NCI-H446 (cell line): Measurements from ENCODE around the gene HAUS6.
A peak's percentile ranks its signal among the peaks of the same experiment; 100 is the strongest.
"Not testable (repeated sequence)": the region's sequence is repeated elsewhere in the genome, so short reads cannot be mapped to it uniquely, and the experiment has no call there.

Experiments
- DNase-seq, 2 experiments: peaks; one replicate each; lab custom pipeline; 2025; lab: John Stamatoyannopoulos, UW

HAUS6 gene

DNA sequence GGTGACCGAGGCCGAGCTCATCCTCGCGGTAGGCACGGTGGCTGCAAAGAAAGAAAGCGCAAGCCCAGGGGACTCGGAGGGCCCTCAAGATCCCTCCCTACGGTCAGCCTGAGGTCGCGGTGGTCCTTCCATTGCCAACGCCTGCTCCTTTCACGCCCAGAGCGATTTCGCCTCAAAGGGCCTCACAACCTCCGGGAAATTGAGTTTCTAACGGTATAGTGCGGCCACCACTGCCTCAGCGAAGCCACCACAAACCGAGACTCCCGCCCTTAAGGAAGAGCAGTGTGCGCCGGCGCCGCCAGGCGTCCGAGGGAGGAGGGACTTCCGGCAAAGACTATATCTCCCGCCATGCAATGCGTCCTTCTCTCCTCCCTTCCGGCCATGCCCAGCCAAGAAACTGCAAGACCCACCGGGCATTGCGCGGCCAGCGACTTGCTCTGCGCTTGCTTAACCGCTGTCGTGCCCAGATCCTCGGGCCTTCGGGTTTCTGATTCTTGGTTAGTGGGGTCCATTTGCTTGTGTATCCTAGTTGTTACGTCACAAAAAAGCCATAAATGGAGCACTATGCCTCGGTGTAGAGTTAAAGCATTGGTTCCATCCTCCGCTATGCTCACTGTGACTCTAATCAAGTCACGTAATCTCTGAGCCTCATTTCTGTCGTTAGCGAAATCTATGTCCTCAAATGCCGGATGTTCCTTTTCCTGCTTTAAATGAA, at the start of gene HAUS6:
TSS of gene HAUS6 (minus strand) at position 274 of the 715 bp plus-strand sequence. CDS start at position 21, 253 bp downstream.
- DNase-seq, result peak; percentile 93 to 98

DNA sequence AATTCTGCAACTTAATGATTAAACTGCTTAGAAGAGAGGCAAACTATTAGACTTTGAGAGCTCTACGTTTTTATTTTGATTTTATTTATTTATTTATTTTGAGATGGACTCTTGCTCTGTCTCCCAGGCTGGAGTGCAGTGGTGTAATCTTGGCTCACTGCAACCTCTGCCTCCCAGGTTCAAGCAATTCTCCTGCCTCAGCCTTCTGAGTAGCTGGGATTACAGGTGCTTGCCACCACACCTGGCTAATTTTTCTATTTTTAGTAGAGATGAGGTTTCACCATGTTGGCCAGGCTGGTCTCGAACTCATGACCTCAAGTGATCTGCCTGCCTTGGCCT, 49.4 kb upstream of the HAUS6 start:
- not testable (repeated sequence) for DNase-seq

GRCh38 chr9:19151425-19152159, 48.9 kb upstream of the HAUS6 start:
- no peak for DNase-seq

GRCh38 chr9:19149230-19149629, 46.5 kb upstream of the HAUS6 start:
- no peak for DNase-seq

DNA sequence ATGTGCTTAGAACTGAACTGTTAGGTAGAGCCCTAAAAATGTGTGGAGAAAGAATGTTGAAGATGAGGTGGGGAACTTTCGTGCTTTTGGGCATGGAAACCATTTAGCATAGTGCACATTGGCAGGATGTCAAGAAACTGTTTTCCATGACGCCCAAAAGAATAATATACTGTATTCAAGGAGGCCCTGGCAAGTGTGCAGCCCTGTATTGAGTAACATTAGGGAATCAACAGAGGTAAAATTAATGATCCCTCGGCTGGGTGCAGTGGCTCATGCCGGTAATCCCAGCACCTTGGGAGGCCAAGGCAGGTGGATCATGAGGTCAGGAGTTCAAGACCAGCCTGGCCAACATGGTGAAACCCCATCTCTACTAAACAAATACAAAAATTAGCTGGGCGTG, 45.5 kb upstream of the HAUS6 start:
- no peak for DNase-seq

DNA sequence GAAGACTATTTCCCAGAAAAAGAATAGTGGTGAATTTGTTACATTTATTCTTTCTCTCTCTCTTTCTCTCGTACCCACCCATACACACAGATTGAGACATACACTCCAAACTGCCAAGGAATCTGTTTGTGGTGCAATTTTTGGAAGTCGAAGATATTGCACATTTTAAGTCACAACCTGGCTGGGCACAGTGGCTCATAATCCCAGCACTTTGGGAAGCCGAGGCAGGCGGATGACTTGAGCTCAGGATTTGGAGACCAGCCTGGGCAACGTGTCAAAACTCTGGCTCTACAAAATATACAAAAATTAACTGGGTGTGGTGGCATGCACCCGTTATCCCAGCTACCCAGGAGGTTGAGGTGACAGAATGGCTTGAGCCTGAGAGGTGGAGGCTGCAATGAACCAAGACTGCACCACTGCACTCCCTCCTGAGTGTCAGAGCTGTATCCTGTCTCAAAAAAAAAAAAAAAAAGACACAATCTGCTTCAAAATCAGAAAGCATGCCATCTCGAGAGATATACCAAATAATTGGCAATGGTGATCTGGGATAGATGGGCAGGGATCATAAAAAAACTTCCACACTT, 43.8 kb upstream of the HAUS6 start:
- DNase-seq, result no peak

GRCh38 chr9:19145881-19146280, 43.2 kb upstream of the HAUS6 start:
- DNase-seq, result no peak

- no peak for DNase-seq
Measured at GRCh38 chr9:19140259-19140658, 37.6 kb upstream of the HAUS6 start.

DNA sequence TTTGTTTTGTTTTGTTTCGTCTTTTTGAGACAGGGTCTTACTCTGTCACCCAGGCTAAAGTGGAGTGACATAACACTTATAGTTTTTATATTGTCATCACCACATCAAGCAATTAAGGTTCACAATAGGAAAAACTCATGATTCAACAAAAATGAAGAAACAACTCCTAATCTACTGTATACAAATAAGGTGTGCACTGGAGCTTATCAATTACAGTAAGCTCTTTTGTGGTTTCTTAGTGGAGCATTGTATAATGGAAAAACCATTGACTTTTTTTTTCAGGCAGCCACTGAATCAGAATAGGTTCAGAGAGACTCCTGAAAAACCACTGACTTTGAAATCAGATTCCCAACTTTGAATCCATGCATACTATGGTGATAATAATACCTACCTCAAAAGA, 35.4 kb upstream of the HAUS6 start:
- no peak for DNase-seq

DNA sequence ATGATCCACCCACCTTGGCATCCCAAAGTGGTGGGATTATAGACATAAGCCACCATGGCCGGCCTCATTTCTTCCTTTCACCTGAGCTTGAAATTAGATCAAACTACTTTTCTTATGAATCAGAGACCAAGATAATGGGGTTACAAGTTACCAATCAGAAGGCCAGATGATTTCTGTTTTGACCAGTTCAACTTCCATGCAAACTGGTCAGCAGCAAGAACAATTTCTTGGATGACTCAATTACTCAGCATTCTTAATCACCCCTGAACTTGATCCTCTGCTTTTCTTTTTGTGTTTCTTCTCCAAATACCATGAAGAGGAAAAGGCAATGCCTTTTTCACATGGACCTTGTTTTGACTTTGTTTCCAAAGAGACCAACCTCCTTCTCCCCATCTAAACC, 34.6 kb upstream of the HAUS6 start:
- no peak for DNase-seq

DNA sequence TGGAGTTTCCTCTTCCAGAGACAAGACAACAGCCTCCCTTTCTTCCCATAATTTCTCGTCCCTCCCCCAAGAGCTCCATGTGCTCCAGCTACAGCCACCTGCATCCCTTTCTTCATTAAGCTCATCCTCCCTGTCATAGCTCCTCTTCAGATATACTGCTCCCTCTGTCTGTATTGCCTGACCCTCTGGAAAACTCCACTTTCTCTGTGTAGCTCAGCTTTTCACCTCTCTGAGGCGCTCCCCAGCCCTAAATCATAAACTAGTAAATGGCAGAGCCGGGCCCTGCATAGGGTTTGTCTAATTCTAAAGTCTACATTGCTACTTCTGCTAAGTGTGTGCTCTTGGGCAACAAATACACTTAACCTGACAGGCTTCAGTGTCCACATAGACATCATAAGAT, 33.4 kb upstream of the HAUS6 start:
- DNase-seq, result no peak

DNA sequence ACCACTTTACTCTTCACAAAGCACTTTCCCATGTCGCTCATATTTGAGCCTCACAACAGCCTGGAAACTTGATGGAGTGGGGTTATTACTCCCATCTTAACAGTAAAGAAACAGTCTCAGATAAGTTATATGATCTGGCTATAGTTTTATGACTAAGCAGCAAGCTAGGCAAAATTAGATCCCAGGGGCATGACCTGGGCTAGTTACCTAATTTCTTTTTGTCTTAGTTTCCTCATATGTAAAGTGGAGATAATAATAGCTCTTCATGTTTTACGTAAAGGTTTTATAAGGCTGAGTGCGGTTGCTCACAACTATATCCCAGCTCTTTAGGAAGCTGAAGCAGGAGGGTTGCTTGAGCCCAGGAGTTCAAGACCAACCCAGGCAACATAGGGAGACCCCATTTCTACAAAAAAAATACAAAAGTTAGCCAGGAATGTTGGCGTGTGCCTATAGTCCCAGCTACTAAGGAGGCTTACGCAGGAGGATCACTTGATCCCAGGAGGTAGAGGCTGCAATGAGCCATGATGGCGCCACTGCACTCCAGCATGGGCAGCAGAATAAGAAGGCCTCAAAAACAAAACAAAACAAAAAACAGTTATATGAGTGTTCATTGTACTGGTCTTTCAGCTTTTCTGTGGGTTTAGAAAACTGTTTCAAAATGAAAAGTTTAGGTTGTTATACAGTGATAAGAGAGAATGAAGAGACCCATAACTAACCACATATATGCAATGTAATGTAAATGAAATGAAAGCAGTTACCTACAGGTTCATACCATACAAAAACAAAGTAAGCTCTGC, 31.0 kb upstream of the HAUS6 start:
- DNase-seq, result no peak

DNA sequence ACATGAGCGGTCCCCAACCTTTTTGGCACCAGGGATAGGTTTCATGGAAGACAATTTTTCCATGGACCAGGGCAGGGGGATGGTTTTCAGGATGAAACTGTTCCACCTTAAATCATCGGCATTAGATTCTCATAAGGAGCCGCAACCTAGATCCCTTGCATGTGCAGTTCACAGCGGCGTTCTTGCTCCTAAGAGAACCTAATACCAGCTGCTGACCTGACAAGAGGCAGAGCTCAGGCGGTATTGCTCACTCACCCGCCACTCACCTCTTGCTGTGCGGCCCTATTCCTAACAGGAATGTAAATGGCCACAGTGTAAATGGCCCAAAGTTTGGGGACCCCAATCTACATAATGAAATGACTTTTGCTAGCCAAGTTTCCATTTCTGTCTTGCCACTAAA, 27.7 kb upstream of the HAUS6 start:
- no peak for DNase-seq

- no peak for DNase-seq
Measured at GRCh38 chr9:19127871-19128500, 25.3 kb upstream of the HAUS6 start.

- DNase-seq, result no peak
Measured at GRCh38 chr9:19124430-19124793, 21.7 kb upstream of the HAUS6 start.

DNA sequence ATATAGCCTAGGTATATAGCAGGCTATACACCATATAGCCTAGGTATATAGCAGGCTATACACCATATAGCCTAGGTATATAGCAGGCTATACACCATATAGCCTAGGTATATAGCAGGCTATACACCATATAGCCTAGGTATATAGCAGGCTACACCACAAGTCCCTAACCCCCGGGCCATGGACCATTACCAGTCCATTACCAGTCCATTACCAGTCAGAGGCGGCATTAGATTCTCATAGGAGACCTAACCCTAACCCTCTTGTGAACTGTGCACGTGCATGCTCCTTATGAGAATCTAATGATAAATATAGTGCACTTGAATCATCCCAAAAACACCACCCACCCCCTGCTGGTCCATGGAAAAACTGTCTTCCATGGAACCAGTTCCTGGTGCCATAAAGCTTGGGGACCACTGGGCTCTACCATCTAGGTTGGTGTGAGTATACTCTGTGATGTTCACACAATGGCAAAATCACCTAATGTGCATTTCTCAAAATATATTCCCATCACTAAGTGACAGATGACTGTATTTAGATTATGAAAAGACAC, 19.9 kb upstream of the HAUS6 start:
- no peak for DNase-seq

DNA sequence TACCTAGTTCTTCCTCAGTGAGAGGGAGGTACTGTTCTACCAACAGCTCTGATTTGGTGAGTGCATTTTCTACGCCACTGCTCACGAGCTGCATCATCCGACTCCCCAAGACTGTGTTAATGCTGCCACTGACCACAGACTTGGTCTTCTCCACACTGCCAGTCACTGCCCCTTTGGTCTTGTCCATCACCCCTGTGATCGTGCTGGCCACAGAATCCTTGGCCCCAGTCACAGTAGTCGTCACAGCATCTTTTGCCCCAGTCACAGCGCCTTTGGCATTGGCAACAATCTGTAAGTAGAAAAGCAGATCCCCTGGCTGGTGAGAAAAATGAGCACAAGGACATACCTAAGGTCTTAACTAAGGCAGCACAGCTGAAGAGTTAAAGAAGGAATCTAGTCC, 18.2 kb upstream of the HAUS6 start:
- no peak for DNase-seq

DNA sequence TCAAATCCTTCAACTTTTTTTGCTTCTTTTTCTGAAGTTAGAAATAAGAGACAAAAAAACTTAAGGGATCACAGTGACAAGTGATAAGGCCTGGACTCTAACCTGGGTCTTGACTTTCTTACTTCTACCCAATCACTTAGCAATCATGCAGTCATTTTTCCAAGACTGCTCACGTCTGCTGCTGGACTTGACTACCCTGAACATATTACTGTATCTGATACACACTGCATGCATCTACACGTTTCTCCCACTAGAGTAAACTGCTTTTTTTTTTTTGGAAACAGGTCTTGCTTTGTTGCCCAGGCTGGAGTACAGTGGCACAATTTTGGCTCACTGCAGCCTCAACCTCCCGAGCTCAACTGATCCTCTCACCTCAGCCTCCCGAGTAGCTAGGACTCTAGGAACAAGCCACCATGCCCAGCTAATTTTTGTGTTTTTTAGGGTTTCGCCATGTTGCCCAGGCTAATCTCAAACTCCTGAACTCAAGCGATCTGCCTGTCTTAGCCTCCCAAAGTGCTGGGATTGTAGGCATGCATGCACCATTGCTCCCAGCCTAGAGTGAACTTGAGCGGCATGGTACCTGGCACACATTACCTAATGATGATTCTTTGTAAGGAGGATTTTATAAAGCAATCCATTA, 17.2 kb upstream of the HAUS6 start:
- DNase-seq, result no peak

- DNase-seq, result no peak
Measured at GRCh38 chr9:19119246-19119645, 16.5 kb upstream of the HAUS6 start.

DNA sequence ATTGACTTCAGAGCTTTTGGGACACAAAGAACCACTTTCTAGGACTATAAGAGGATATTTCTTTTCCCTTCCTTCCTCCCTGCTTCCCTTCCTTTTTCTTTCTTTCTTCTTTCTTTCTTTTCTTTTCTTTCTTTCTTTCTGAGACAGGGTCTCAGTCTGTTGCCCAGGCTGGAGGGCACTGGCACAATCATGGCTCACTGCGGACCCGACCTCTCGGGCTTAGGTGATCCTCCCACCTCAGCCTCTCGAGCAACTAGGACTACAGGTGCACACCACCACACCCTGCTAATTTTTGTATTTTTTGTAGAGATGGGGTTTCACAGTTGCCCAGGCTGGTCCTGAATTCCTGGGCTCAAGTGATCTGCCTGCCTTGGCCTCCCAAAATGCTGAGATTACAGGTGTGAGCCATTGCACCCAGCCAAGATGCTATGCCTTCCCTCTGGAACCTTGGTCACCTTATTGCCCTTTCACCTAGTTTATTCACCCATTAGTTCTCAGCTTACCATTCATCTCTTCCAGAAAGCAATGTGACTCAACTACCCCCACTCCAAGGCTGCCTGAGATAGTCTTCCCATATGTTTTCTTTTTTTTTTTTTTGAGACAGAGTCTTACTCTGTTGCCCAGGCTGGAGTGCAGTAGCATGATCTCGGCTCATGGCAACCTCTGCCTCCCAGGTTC, 14.5 kb upstream of the HAUS6 start:
- no peak for DNase-seq
